HepG2 (cell line): Measurements from ENCODE around the gene SQSTM1. TPM values are rescaled to one million over a fixed set of nuclear protein-coding genes. Genes with fewer than 3 reads are reported as not detected.

ENCODE experiments used
- AHR ChIP-seq: IDR thresholded peaks from 2 replicates; pipeline ENCODE4 v1.6.1; 2018; ENCODE audit warnings: missing genetic modification reagents, missing compliant biosample characterization
- AKNA ChIP-seq: sonication (generic); formaldehyde crosslinking; IDR thresholded peaks from 2 replicates; pipeline ENCODE4 v1.4.0; 2020; ENCODE audit warnings: missing genetic modification reagents, borderline replicate concordance
- EED ChIP-seq: sonication (generic); formaldehyde crosslinking; IDR thresholded peaks from 2 replicates; pipeline ENCODE4 v1.5.0; 2020; ENCODE audit warnings: mild to moderate bottlenecking, missing genetic modification reagents
- HNRNPL ChIP-seq: fragments of 200-400 bp; formaldehyde crosslinking; IDR thresholded peaks from 2 replicates; pipeline ENCODE4 v1.6.1; 2017; ENCODE audit warnings: mild to moderate bottlenecking, low read depth, low read length
- IRF2 ChIP-seq: IDR thresholded peaks from 2 replicates; pipeline ENCODE4 v1.6.1; 2018; ENCODE audit warnings: missing genetic modification reagents, missing compliant biosample characterization
- JDP2 ChIP-seq: sonication (generic); formaldehyde crosslinking; IDR thresholded peaks from 2 replicates; pipeline ENCODE4 v1.8.1; 2022; ENCODE audit warnings: missing genetic modification reagents, borderline replicate concordance
- KMT2A ChIP-seq: sonication (generic); formaldehyde crosslinking; IDR thresholded peaks from 2 replicates; pipeline ENCODE4 v1.4.0; 2020; ENCODE audit warnings: missing genetic modification reagents
- MEF2D ChIP-seq: sonication (generic); formaldehyde crosslinking; IDR thresholded peaks from 2 replicates; pipeline ENCODE4 v1.5.1; 2020; ENCODE audit warnings: mild to moderate bottlenecking, missing genetic modification reagents
- MIER3 ChIP-seq: IDR thresholded peaks from 2 replicates; pipeline ENCODE4 v1.6.1; 2016; ENCODE audit warnings: missing compliant biosample characterization, borderline replicate concordance
- MXI1 ChIP-seq: IDR thresholded peaks from 3 replicates; pipeline ENCODE4 v1.6.1; 2012; ENCODE audit warnings: low read depth, low read length, inconsistent platforms, borderline replicate concordance
- NPAS2 ChIP-seq: sonication (generic); formaldehyde crosslinking; IDR thresholded peaks from 2 replicates; pipeline ENCODE4 v1.8.0; 2022; ENCODE audit warnings: mild to moderate bottlenecking, missing genetic modification reagents, borderline replicate concordance
- NR1H2 ChIP-seq: sonication (generic); formaldehyde crosslinking; IDR thresholded peaks from 2 replicates; pipeline ENCODE4 v1.8.1; 2022; ENCODE audit warnings: low read depth, missing genetic modification reagents, borderline replicate concordance
- SMARCC2 ChIP-seq: fragments of 450-650 bp; IDR thresholded peaks from 2 replicates; pipeline ENCODE4 v1.6.1; 2017; ENCODE audit warnings: antibody characterized with exemption, mild to moderate bottlenecking
- ZBTB7A ChIP-seq: sonication (generic); formaldehyde crosslinking; IDR thresholded peaks from 2 replicates; pipeline ENCODE4 v1.8.0; 2022; ENCODE audit warnings: mild to moderate bottlenecking, missing genetic modification reagents
- ZNF264 ChIP-seq: sonication (generic); formaldehyde crosslinking; IDR thresholded peaks from 2 replicates; pipeline ENCODE4 v1.4.0; 2020; ENCODE audit warnings: missing genetic modification reagents
- ZZZ3 ChIP-seq: sonication (generic); formaldehyde crosslinking; IDR thresholded peaks from 2 replicates; pipeline ENCODE4 v1.4.0; 2020; ENCODE audit warnings: missing genetic modification reagents, mild to moderate bottlenecking, borderline replicate concordance
- polyA plus RNA-seq, 8 experiments: library from polyadenylated mRNA; depleted of rRNA in 3 of 8; stranded (reverse) in 7 of 8; unstranded in 1 of 8; fragments of >200 nt; fragmentation: Illumina TruSeq in 4 of 8; extraction: Trizol in 4 of 8; gene quantifications; 2 replicates each; pipeline versions ENCODE4 v1.2.1 to v1.2.3, GENCODE V29; 2011 to 2016; ENCODE audit warnings: low read depth in 4 of 8, missing spikeins in 1 of 8, mixed read lengths in 1 of 8; ENCODE audit not compliant: insufficient read depth in 1 of 8
- total RNA-seq, 5 experiments: library from RNA; depleted of rRNA; stranded (reverse); fragments of >200 nt; fragmentation: Illumina TruSeq; extraction: Trizol; gene quantifications; 2 replicates each; pipeline ENCODE4 v1.2.3, GENCODE V29; 2016; ENCODE audit warnings: low read depth in 1 of 5
- TF ChIP-seq, protein P1 (sequence below): sonication (generic); formaldehyde crosslinking; conservative IDR thresholded peaks from 2 replicates; pipeline ENCODE4 v1.4.0; 2020; ENCODE audit warnings: mild to moderate bottlenecking, missing genetic modification reagents, moderate library complexity
- TF ChIP-seq, protein P2 (sequence below): sonication (generic); formaldehyde crosslinking; IDR thresholded peaks from 2 replicates; pipeline ENCODE4 v1.4.0; 2020; ENCODE audit warnings: missing genetic modification reagents

Gene SQSTM1
- total and polyA plus RNA-seq, 2 of the 13 experiments (the other 11 are each of a cell fraction or from before 2014, with no cell fraction given) = 90.9 to 160 TPM

- TF ChIP-seq AKNA (CRISPR knock-in tag) (no peak), MIER3 (peak; percentile 62; the same call in 1 of the 2 replicates), MXI1 (peak; percentile 93; the same call in 2 of the 3 replicates), KMT2A (peak; percentile 95; the same call in 1 of the 2 replicates), ZNF264 (peak; percentile 93; the same call in 1 of the 2 replicates), ZBTB7A (CRISPR knock-in tag) (0 out of 2 replicates have a peak, but pooled peaks have one; percentile 34), EED (no peak; the same call in 1 of the 2 replicates), AHR (CRISPR knock-in tag) (no peak), MEF2D (CRISPR knock-in tag) (peak; percentile 81), ZZZ3 (CRISPR knock-in tag) (no peak), IRF2 (CRISPR knock-in tag) (peak; percentile 73; the same call in 1 of the 2 replicates), JDP2 (CRISPR knock-in tag) (no peak; the same call in 1 of the 2 replicates), SMARCC2 (no peak), NR1H2 (CRISPR knock-in tag) (peak; percentile 35; the same call in 1 of the 2 replicates), HNRNPL (peak; percentile 59; the same call in 1 of the 2 replicates), NPAS2 (CRISPR knock-in tag) (no peak)
- TF ChIP-seq, protein P1, sequence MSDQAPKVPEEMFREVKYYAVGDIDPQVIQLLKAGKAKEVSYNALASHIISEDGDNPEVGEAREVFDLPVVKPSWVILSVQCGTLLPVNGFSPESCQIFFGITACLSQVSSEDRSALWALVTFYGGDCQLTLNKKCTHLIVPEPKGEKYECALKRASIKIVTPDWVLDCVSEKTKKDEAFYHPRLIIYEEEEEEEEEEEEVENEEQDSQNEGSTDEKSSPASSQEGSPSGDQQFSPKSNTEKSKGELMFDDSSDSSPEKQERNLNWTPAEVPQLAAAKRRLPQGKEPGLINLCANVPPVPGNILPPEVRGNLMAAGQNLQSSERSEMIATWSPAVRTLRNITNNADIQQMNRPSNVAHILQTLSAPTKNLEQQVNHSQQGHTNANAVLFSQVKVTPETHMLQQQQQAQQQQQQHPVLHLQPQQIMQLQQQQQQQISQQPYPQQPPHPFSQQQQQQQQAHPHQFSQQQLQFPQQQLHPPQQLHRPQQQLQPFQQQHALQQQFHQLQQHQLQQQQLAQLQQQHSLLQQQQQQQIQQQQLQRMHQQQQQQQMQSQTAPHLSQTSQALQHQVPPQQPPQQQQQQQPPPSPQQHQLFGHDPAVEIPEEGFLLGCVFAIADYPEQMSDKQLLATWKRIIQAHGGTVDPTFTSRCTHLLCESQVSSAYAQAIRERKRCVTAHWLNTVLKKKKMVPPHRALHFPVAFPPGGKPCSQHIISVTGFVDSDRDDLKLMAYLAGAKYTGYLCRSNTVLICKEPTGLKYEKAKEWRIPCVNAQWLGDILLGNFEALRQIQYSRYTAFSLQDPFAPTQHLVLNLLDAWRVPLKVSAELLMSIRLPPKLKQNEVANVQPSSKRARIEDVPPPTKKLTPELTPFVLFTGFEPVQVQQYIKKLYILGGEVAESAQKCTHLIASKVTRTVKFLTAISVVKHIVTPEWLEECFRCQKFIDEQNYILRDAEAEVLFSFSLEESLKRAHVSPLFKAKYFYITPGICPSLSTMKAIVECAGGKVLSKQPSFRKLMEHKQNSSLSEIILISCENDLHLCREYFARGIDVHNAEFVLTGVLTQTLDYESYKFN = peak; percentile 69
- TF ChIP-seq, protein P2, sequence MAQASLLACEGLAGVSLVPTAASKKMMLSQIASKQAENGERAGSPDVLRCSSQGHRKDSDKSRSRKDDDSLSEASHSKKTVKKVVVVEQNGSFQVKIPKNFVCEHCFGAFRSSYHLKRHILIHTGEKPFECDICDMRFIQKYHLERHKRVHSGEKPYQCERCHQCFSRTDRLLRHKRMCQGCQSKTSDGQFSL (CRISPR knock-in tag) = no peak; the same call in 1 of the 2 replicates
These were observed 38.1 kb downstream of the SQSTM1 start, which contains the start of gene MRNIP (continued) for GRCh38 chr5:179858586-179859427.
